Neuron (in vitro differentiated cells): Measurements from ENCODE around the gene CD27.

Experiments used
- H2AFZ ChIP-seq: one replicate; pipeline ENCODE4 v1.6.1; 2013; ENCODE audit warnings: low read depth, mild to moderate bottlenecking, inconsistent platforms, low read length, moderate library complexity
- H3K27me3 ChIP-seq: one replicate; pipeline ENCODE4 v1.6.1; 2013; ENCODE audit warnings: low read length; ENCODE audit not compliant: insufficient read depth
- H3K36me3 ChIP-seq: one replicate; pipeline ENCODE4 v1.6.1; 2013; ENCODE audit warnings: low read length; ENCODE audit not compliant: insufficient read depth
- H3K4me1 ChIP-seq: one replicate; pipeline ENCODE4 v1.6.1; 2013; ENCODE audit warnings: low read length; ENCODE audit not compliant: insufficient read depth
- H3K4me3 ChIP-seq: 2 replicates; pipeline ENCODE4 v1.5.1; 2013; ENCODE audit warnings: mild to moderate bottlenecking, low read length, moderate library complexity
- H3K9me3 ChIP-seq: one replicate; pipeline ENCODE4 v1.6.1; 2013; ENCODE audit warnings: low read length

Gene CD27

DNA sequence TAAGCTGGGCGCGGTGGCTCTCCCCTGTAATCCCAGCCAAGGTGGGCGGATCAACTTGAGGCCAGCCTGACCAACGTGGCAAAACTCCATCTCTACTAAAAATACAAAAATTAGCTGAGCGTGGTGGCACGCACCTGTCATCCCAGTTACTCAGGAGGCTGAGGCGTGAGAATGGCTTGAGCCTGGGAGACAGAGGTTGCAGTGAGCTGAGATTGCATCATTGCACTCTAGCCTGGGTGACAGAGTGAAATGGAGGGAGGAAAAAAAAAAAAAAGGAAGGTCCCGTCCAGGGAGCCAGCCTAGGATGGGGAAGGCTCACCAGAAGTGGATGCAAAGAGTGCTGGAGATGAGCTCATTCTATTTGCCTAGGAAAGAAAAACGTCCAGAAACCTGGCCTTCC, 1.9 kb upstream of the CD27 start:
- Histone ChIP-seq H3K4me3 (no peak overlapping the region), H3K9me3 (no peaks in the 10 kb centered on the region), H3K27me3 (no peaks in the 10 kb centered on the region), H2AFZ (no peak overlapping the region), H3K36me3 (no peaks in the 10 kb centered on the region), H3K4me1 (no peaks in the 10 kb centered on the region)

DNA sequence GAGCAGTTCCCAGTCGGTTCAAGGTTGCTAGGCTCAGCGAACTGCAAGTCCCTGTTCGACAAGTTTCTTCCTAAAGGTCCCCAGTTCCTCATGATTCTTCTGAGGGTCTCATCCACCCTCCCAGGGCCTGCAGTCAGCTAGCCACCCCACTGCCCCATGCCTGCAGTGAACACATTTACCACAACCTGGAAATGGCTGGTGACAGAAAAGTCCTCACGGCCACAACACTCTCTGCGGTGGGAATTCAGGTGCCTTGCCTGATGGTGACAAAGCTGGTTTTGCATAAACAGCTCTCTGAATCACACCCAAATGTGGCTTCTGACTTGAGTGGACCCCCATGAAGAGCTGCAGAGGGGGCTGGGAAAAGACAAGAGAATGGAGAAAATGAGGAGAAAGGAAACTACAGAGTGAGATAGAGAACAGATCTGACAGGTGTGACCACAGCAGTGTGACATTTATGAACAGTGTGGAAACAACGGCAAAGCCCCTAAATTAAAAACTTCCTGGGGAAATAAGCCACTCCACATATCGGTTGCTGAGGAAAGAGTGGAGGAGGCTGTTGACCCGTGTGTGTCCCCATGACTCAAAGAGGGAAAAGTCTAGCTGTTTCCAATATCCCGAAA, 1.3 kb upstream of the CD27 start:
- H3K9me3 ChIP-seq: no peaks in the 10 kb centered on the region
- H3K4me3 ChIP-seq: no peak overlapping the region
- H3K4me1 ChIP-seq: no peaks in the 10 kb centered on the region
- no peaks in the 10 kb centered on the region for H3K27me3 ChIP-seq
- no peaks in the 10 kb centered on the region for H3K36me3 ChIP-seq
- no peak overlapping the region for H2AFZ ChIP-seq

DNA sequence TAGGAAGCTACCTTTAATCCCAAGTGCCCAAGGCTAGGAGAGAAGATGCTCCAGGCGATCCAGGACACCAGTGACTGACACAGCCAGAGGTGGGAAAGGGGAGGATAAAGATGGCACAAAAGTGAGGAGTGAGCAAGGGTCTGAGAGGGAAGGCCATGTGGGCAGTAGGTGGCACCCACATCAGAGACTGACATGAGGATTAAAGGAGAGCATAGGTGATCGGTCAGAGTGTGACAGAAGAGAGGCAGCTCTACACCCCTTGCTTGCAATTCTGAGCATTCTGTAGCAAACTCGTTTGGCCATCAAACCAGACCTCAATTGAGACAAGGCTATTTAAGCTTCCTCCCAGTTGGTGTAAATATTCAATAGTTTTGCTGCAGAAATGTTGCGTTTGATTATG, 724 bp upstream of the CD27 start:
- Histone ChIP-seq H2AFZ (no peak overlapping the region), H3K27me3 (no peaks in the 10 kb centered on the region), H3K9me3 (no peaks in the 10 kb centered on the region), H3K4me3 (no peak overlapping the region), H3K4me1 (no peaks in the 10 kb centered on the region), H3K36me3 (no peaks in the 10 kb centered on the region)

DNA sequence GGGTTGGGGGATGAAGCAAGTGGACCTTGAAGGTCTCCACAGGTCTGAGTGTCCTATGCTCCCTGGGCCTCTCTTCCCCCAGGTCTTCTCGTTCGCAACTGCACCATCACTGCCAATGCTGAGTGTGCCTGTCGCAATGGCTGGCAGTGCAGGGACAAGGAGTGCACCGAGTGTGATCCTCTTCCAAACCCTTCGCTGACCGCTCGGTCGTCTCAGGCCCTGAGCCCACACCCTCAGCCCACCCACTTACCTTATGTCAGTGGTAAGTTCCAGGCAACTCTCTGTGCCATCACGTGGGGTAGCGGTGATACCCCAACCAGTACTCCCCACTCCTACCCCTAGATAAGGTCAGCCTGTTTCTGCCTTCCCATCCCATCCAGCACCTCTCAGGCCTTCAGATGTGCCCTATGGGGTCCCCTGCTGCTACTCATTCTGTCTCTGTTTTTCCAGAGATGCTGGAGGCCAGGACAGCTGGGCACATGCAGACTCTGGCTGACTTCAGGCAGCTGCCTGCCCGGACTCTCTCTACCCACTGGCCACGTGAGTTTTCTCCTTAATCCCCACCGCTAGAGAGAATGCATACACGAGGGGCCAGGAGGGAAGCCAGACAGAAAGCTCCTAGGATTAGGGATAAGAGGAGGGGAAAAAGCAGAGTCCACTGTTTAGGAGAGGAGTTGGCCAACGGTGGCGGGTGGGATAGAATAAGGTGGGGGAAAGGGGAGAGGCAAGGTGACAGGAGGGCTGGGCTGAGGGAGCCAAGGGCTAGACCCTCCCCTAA, 5.5 kb downstream of the CD27 start:
- no peak overlapping the region for H2AFZ ChIP-seq
- peaks cover 23% of the 10 kb centered on the region for H3K4me1 ChIP-seq
- no peaks in the 10 kb centered on the region for H3K36me3 ChIP-seq
- H3K4me3 ChIP-seq: no peak overlapping the region
- H3K27me3 ChIP-seq: no peaks in the 10 kb centered on the region
- H3K9me3 ChIP-seq: no peaks in the 10 kb centered on the region

DNA sequence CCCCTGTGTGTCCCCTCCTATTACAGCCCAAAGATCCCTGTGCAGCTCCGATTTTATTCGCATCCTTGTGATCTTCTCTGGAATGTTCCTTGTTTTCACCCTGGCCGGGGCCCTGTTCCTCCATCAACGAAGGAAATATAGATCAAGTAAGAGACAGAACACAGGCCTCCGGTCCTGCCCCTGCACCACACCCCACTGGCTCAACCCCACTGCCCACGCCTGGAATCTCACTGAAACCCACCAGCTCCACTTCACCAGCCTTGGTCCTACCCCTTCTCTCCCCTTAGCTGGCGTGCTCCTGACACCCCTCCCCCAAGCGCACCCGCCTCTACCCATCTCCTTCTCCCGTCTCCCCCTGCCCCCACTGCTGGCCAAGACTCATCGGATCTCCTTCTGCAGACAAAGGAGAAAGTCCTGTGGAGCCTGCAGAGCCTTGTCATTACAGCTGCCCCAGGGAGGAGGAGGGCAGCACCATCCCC, 6.2 kb downstream of the CD27 start:
- Histone ChIP-seq H3K4me1 (peaks cover 23% of the 10 kb centered on the region), H3K36me3 (no peaks in the 10 kb centered on the region), H3K4me3 (peak overlapping the region; percentile 24), H3K9me3 (no peaks in the 10 kb centered on the region), H2AFZ (no peak overlapping the region), H3K27me3 (no peaks in the 10 kb centered on the region)

DNA sequence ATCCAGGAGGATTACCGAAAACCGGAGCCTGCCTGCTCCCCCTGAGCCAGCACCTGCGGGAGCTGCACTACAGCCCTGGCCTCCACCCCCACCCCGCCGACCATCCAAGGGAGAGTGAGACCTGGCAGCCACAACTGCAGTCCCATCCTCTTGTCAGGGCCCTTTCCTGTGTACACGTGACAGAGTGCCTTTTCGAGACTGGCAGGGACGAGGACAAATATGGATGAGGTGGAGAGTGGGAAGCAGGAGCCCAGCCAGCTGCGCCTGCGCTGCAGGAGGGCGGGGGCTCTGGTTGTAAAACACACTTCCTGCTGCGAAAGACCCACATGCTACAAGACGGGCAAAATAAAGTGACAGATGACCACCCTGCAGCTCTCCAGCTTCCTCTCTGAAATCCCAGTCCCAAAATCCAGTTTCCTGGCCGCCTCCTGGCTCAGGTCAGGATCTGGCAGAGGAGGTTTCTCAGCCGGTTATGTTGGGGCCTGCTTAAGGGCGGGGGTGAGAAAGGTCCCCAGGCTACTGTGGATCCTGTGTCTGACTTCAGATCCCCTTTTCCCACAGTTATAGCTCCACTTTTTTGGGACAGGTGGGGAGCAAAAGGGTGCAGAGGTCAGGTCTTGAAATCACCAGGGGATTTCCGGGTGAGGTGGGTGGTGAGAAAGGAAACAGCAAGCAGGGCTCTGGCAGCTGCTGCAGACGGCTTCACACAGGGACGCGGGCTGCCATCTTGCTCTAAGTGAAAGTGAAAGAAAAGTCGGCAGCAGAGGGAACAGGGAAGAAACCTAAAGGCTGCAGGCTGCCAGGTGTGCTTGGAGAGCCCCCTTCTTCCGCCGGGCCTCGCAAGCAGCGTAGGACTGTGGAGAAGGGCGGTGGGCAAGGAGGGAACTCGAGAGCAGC, 6.8 kb downstream of the CD27 start, which contains the start of gene TAPBPL:
Gene TAPBPL, plus strand, starts transcription at position 695 of the 897 bp plus-strand sequence. CDS start 207 bp downstream, outside the sequence.
- no peaks in the 10 kb centered on the region for H3K27me3 ChIP-seq
- peaks cover 23% of the 10 kb centered on the region for H3K4me1 ChIP-seq
- H3K4me3 ChIP-seq: peak within 1 kb of the TSS; percentile 24
- no peaks in the 10 kb centered on the region for H3K36me3 ChIP-seq
- no peaks in the 10 kb centered on the region for H3K9me3 ChIP-seq
- peak within 1 kb of the TSS; percentile 51 for H2AFZ ChIP-seq

DNA sequence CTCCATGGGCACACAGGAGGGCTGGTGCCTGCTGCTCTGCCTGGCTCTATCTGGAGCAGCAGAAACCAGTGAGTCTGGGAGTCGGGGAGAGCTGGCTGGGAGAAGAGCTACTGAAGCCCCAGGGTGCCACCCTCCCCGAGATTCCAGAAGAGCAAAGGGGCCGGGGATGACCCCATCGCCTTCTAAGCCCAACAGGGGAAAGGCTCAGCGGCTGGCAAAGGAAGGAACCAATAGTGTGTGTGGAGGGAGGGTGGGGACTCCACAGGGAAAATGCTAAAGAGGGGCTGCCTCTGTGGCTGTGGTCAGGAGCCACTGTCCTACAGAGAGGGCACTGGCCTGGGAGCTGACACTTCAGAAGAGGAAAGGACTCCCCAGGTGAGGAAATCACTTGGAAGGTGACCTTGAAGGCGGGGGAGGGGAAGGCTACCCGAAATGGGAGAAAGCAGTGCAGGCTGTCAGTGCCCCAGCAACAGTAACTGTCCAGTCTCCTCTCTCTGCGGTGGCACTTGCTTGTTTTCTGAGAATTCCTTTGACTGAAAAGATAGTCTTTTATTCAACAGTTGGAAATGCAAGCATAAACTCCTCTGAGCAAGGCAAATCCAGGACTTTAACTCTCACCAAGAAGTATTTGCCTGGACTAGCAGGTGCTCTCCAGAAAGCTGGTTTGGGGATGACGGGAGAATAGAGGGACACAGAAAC, 7.6 kb downstream of the CD27 start:
- Histone ChIP-seq H3K36me3 (no peaks in the 10 kb centered on the region), H3K4me3 (peak overlapping the region; percentile 24), H3K9me3 (no peaks in the 10 kb centered on the region), H3K4me1 (peaks cover 23% of the 10 kb centered on the region), H2AFZ (peak overlapping the region; percentile 51), H3K27me3 (no peaks in the 10 kb centered on the region)

DNA sequence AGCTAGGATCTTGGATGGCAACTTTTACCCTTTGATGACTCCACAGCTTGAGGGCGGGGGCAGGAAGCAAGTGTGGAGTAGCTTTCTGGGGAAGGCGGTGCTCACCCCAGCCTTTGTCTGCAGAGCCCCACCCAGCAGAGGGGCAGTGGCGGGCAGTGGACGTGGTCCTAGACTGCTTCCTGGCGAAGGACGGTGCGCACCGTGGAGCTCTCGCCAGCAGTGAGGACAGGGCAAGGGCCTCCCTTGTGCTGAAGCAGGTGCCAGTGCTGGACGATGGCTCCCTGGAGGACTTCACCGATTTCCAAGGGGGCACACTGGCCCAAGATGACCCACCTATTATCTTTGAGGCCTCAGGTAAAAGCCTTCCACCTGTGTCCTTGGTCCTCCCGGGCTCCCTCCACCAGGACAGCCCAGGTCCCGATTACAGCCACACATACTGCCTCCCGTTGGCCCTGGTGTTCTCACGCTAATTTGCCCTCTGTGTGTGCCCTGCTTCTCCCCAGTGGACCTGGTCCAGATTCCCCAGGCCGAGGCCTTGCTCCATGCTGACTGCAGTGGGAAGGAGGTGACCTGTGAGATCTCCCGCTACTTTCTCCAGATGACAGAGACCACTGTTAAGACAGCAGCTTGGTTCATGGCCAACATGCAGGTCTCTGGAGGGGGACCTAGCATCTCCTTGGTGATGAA, 8.3 kb downstream of the CD27 start:
- Histone ChIP-seq H3K4me1 (peaks cover 23% of the 10 kb centered on the region), H3K27me3 (no peaks in the 10 kb centered on the region), H3K36me3 (no peaks in the 10 kb centered on the region), H3K9me3 (no peaks in the 10 kb centered on the region), H3K4me3 (no peak overlapping the region), H2AFZ (no peak overlapping the region)

DNA sequence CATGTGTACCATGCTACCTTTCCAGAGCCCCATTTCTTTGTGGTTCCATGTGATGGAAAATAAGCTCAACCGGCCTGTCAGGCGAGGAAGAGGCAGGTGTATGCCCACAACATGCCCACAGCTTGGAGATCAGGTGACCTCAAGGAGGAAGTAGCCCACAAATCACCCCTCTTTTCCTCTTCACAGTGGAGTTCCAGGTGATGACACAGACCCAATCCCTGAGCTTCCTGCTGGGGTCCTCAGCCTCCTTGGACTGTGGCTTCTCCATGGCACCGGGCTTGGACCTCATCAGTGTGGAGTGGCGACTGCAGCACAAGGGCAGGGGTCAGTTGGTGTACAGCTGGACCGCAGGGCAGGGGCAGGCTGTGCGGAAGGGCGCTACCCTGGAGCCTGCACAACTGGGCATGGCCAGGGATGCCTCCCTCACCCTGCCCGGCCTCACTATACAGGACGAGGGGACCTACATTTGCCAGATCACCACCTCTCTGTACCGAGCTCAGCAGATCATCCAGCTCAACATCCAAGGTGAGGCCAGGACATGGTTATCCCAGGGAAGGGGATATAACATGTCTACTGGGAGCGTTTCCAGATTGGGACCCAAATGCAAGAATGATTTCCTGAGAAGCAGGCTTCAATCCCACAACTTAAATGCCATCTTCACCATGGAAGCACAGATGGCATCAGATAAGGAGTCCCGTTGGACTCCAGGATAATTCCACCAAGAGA, 12.6 kb downstream of the CD27 start:
- Histone ChIP-seq H3K36me3 (peaks cover 18% of the 10 kb centered on the region), H3K4me3 (no peak overlapping the region), H3K27me3 (no peaks in the 10 kb centered on the region), H2AFZ (no peak overlapping the region), H3K4me1 (peaks cover 4% of the 10 kb centered on the region), H3K9me3 (no peaks in the 10 kb centered on the region)

DNA sequence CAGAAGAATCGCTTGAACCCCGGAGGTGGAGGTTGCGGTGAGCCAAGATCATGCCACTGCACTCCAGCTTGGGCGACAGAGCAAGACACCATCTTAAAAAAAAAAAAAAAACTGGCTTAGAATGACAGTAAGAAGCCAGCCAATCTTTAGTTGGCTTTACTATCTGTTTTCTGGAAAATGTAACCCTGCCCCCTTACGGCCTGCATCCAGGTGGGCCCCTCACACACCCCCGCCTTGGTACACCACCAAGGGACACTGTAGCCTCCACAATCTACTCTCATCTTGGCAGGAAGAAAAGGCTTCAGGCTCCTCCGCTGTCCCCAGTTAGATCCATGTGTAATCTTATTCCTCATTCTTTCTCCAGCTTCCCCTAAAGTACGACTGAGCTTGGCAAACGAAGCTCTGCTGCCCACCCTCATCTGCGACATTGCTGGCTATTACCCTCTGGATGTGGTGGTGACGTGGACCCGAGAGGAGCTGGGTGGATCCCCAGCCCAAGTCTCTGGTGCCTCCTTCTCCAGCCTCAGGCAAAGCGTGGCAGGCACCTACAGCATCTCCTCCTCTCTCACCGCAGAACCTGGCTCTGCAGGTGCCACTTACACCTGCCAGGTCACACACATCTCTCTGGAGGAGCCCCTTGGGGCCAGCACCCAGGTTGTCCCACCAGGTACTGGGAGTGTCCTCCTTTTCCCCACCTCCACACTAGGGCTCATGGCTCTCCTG, 13.7 kb downstream of the CD27 start:
- H2AFZ ChIP-seq: no peak overlapping the region
- H3K36me3 ChIP-seq: peaks cover 21% of the 10 kb centered on the region
- H3K4me1 ChIP-seq: no peaks in the 10 kb centered on the region
- H3K27me3 ChIP-seq: no peaks in the 10 kb centered on the region
- no peak overlapping the region for H3K4me3 ChIP-seq
- H3K9me3 ChIP-seq: no peaks in the 10 kb centered on the region

DNA sequence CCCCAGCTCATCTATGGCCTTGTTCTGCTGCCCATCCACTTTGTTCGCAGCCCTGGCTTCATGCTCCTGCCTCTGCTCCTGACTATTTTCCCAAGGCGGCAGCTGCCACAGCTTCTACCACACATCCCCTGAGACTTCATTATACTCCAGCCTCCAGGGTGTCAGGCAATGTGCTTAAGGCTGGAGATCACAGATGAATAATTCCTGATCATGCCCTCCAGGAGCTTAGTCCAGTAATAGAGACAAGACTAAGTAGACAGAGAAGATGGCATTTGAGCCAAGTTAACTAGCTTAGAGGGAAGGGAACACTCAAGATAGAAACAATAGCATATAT, 14.2 kb downstream of the CD27 start:
- Histone ChIP-seq H3K4me1 (no peaks in the 10 kb centered on the region), H3K4me3 (no peak overlapping the region)

More for the DNA sequence above, 14.2 kb downstream of the CD27 start:
- Histone ChIP-seq H3K36me3 (peaks cover 22% of the 10 kb centered on the region), H3K27me3 (no peaks in the 10 kb centered on the region), H2AFZ (no peak overlapping the region), H3K9me3 (no peaks in the 10 kb centered on the region)
